Measurements from ENCODE around the gene DPH2.

DNA sequence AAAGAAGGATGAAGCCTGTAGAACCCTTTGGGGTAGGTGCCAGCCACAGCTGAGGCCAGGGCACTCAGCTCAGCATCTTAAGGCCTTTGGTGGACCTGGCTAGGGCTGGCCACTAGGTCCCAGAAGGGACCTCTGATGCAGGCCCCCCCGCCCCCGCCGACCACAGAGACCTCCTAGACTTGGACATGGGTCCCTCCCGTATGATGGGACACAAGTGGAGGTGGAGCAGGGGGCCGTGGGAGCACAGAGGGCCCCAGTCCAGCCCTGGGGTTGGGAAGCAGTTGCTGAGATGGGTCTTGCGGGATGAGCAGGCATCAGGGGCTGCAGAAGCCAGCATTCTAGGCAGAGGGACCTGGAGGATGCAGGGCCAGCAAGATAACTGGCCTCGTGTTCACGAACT is 12.4 kb downstream of the DPH2 start:
- TF ChIP-seq, protein P1, sequence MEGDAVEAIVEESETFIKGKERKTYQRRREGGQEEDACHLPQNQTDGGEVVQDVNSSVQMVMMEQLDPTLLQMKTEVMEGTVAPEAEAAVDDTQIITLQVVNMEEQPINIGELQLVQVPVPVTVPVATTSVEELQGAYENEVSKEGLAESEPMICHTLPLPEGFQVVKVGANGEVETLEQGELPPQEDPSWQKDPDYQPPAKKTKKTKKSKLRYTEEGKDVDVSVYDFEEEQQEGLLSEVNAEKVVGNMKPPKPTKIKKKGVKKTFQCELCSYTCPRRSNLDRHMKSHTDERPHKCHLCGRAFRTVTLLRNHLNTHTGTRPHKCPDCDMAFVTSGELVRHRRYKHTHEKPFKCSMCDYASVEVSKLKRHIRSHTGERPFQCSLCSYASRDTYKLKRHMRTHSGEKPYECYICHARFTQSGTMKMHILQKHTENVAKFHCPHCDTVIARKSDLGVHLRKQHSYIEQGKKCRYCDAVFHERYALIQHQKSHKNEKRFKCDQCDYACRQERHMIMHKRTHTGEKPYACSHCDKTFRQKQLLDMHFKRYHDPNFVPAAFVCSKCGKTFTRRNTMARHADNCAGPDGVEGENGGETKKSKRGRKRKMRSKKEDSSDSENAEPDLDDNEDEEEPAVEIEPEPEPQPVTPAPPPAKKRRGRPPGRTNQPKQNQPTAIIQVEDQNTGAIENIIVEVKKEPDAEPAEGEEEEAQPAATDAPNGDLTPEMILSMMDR (IDR thresholded peaks at IDR 0.05) = no peak
- TF ChIP-seq EZH2 (IDR thresholded peaks at IDR 0.05) = no peak

Measured in neural progenitor cell (in vitro differentiated cells).